Measurements from ENCODE around the gene FCHSD1. TPM values are rescaled to one million over a fixed set of nuclear protein-coding genes. Genes with fewer than 3 reads are reported as not detected.

Gene FCHSD1
- total RNA-seq, 2 donors from 2014 or later, result 34.8 to 40.9 TPM

DNA sequence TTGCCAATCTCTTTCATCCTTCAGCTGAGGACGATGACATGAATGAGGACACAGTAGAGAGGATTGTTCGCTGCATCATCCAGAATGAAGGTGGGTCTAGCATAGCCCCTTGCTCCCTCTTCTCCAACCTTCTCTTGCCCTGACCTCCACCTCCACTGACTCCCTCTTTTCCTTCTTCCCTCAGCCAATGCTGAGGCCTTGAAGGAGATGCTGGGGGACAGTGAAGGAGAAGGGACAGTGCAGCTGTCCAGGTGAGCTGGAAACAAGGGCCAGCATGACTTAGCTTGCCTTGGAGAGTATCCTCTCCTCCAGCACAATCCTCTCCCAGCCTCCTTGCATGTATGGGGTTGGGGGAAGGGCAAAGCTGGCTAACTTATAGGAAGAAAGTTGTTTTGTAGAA, 12.4 kb downstream of the FCHSD1 start:
- DNase-seq (no peak), ATAC-seq (no peak)
- peaks cover 29% of the 10 kb centered on the region for H3K4me1 ChIP-seq
- no peak overlapping the region for H3K27ac ChIP-seq
- TF ChIP-seq POLR2A (IDR thresholded peaks at IDR 0.05) (no peak), CTCF (IDR thresholded peaks at IDR 0.05) (no peak)
- H3K36me3 ChIP-seq (replicated peaks in 1 of 2; ENCODE audit: insufficient read depth in 1 of 2, low read depth in 2 of 2), result no peaks in the 10 kb centered on the region
- 94 to 95% methylated on average over 2 of the region's 2 CpGs for WGBS, 2 donors
- no peak overlapping the region for H3K4me3 ChIP-seq
- no peaks in the 10 kb centered on the region for H3K27me3 ChIP-seq
- intact Hi-C loops (cut with DNase I), result no loop called here
- H3K9me3 ChIP-seq, result no peaks in the 10 kb centered on the region

DNA sequence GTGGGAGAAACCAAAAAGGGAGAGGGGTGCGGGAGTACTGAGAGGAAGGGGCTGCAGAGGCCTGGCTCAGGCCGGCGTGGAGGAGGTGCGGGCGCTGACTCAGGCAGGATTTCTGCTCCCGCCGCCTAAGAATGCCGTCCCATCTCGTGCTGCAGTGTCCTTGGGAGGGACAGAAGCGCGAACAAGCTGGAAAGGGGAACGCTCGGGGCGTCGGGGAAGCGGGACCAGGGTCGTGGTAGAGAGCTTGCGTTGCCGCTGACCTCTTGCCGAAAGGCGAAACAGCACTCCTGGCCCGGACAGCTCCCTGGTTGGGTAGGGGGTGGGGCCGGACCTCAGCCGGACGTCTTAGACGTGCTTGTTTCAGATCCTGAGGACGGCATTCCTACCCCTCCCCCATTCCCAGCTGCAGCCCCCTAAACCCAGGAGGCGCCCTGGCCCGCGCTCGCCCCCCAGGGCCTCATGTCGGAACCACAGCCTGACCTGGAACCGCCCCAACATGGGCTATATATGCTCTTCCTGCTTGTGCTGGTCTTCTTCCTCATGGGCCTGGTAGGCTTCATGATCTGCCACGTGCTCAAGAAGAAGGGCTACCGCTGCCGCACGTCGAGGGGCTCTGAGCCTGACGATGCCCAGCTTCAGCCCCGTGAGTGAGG, 13.3 kb downstream of the FCHSD1 start:
- intact Hi-C loops (cut with DNase I), result no loop called here
- ATAC-seq (peak; percentile 22), DNase-seq (peak; percentile 62 to 68 (median 64))
- H3K27me3 ChIP-seq, result no peaks in the 10 kb centered on the region
- WGBS, 2 donors, result 10 to 11% methylated on average over 31 to 39 of the region's 40 CpGs
- no peaks in the 10 kb centered on the region for H3K9me3 ChIP-seq
- peak overlapping the region; percentile 67 to 95 for H3K4me3 ChIP-seq
- H3K27ac ChIP-seq, result peak overlapping the region in 3 of 4 donors; percentile 67 to 78 (median 70)
- TF ChIP-seq CTCF (IDR thresholded peaks at IDR 0.05) (peak in 5 of 7 experiments; percentile 14 to 29 (median 24)), POLR2A (IDR thresholded peaks at IDR 0.05) (no peak)
- H3K4me1 ChIP-seq, result peaks cover 29% of the 10 kb centered on the region
- H3K36me3 ChIP-seq (replicated peaks in 1 of 2; ENCODE audit: insufficient read depth in 1 of 2, low read depth in 2 of 2), result no peaks in the 10 kb centered on the region

GRCh38 chr5:141637123-141637766, 14.0 kb downstream of the FCHSD1 start:
- no peaks in the 10 kb centered on the region for H3K27me3 ChIP-seq
- ATAC-seq, result peak; percentile 30
- TF ChIP-seq CTCF (IDR thresholded peaks at IDR 0.05), result no peak
- TF ChIP-seq POLR2A (IDR thresholded peaks at IDR 0.05), result no peak
- peak overlapping the region; percentile 67 to 95 for H3K4me3 ChIP-seq
- H3K27ac ChIP-seq, result peak overlapping the region; percentile 66 to 78 (median 68)
- H3K4me1 ChIP-seq, result peaks cover 29% of the 10 kb centered on the region
- no peaks in the 10 kb centered on the region for H3K36me3 ChIP-seq (replicated peaks in 1 of 2; ENCODE audit: insufficient read depth in 1 of 2, low read depth in 2 of 2)
- WGBS, 2 donors, result 0% methylated on average over 19 to 47 of the region's 63 CpGs
- intact Hi-C loops (cut with DNase I), result no loop called here
- DNase-seq, result peak in 2 of 4 donors; percentile 29 to 36
- no peaks in the 10 kb centered on the region for H3K9me3 ChIP-seq

DNA sequence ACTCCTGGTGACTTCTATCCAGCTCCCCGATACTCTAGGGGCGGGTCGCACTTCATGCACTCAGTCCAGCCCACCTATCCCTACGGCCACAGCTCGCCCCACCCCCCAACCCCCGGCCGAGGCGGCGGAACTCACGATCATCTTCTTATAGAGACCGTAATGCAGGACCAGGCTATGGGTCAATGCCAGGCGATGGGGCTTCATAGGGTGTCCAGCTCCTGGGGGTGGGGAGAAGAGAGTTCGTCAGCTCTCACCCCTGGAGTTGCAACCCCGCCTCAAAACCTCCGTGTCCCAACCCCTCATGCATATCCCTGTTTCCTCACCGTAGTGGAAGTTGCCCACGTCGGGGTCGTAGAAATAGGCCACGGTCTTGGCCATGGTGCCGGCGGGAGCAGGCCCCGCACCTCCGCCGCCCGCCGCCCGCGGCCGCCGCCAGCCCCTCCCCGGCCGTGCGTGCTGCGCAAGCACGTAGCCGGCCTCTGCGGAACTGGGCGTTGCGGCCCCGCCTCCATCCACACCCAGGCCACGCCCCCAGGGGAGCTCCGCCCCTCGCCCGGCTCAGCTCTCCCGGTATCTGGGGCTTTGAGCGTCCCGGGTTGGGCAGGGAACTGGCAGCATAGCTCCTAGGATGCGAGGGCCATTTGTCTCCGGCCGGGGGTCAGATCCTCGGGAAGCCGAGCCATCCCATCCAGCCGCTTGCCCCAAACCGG, 14.7 kb downstream of the FCHSD1 start, which contains the start of the genes HDAC3 and RELL2:
TSS of gene HDAC3 (minus strand) at position 437 of the 710 bp plus-strand sequence. CDS start at position 378, 59 bp downstream.
TSS of gene RELL2 (plus strand) at position 585 of the 710 bp plus-strand sequence. CDS start 1,229 bp downstream, outside the sequence.
- H3K4me1 ChIP-seq, result peaks cover 29% of the 10 kb centered on the region
- WGBS, 2 donors, result 0 to 1% methylated on average over 7 to 40 of the region's 55 CpGs
- no peaks in the 10 kb centered on the region for H3K36me3 ChIP-seq (replicated peaks in 1 of 2; ENCODE audit: insufficient read depth in 1 of 2, low read depth in 2 of 2)
- peak; percentile 94 to 96 (median 96) for DNase-seq
- peak within 1 kb of the TSS; percentile 67 to 95 for H3K4me3 ChIP-seq
- ATAC-seq, result peak; percentile 97
- intact Hi-C loops (cut with DNase I), result no loop called here
- H3K27ac ChIP-seq, result peak within 1 kb of the TSS; percentile 66 to 78 (median 68)
- H3K9me3 ChIP-seq, result no peaks in the 10 kb centered on the region
- TF ChIP-seq CTCF (IDR thresholded peaks at IDR 0.05) (peak in 1 of 7 experiments; percentile 11), POLR2A (IDR thresholded peaks at IDR 0.05) (peak; percentile 62 to 82 (median 78))
- H3K27me3 ChIP-seq, result no peaks in the 10 kb centered on the region
